Naive thymus-derived CD4-positive, alpha-beta T cell (primary cell): ENCODE measurements around the gene HIVEP3. TPM values are rescaled to one million over a fixed set of nuclear protein-coding genes. Genes with fewer than 3 reads are reported as not detected.

ENCODE experiments used
- ATAC-seq: fragments of 150-1000 bp; cut with Tn5 transposase; 2 replicates; pipeline ENCODE4 v1.10.0; 2021; ENCODE audit warnings: mild to moderate bottlenecking, moderate library complexity
- CTCF ChIA-PET: fragments of 350-600 bp; sonication (Branson Sonifier 250); formaldehyde crosslinking; loops from one replicate; lab custom pipeline; 2021; ENCODE audit warnings: antibody characterized with exemption; lab: Charles Lee
- POLR2A ChIA-PET: fragments of 350-600 bp; sonication (Branson Sonifier 250); formaldehyde crosslinking; loops from one replicate; lab custom pipeline; 2021; ENCODE audit warnings: antibody characterized with exemption, inconsistent platforms; lab: Charles Lee
- DNase-seq, 9 donors: peaks; one replicate each; pipeline versions ENCODE4 v3.0.0 to v3.0.0-alpha.2; 2020 to 2022; ENCODE audit warnings: mixed read lengths in 1 of 9
- H3K27ac ChIP-seq: one replicate; pipeline ENCODE4 v1.7.0; 2013; ENCODE audit warnings: mild to moderate bottlenecking, low read depth, low read length, moderate library complexity
- H3K27me3 ChIP-seq, 2 donors: one replicate each; pipeline ENCODE4 v1.7.0; 2013; ENCODE audit warnings: low read length in 2 of 2, mild to moderate bottlenecking in 2 of 2, moderate library complexity in 2 of 2; ENCODE audit not compliant: control insufficient read depth in 2 of 2, insufficient read depth in 2 of 2
- H3K36me3 ChIP-seq, 3 experiments: 1 replicate in 2 of 3; 2 replicates in 1 of 3; pipeline ENCODE4 v1.7.0; 2013; ENCODE audit warnings: low read length in 3 of 3, mild to moderate bottlenecking in 3 of 3, moderate library complexity in 1 of 3; ENCODE audit not compliant: insufficient read depth in 3 of 3, control insufficient read depth in 2 of 3
- H3K4me1 ChIP-seq, 2 donors: one replicate each; pipeline ENCODE4 v1.7.0; 2013; ENCODE audit warnings: low read length in 2 of 2, mild to moderate bottlenecking in 2 of 2, moderate library complexity in 1 of 2; ENCODE audit not compliant: control insufficient read depth in 2 of 2, insufficient read depth in 2 of 2
- H3K4me3 ChIP-seq: 2 replicates; pipeline ENCODE4 v1.7.0; 2013; ENCODE audit warnings: mild to moderate bottlenecking, low read length
- H3K9me3 ChIP-seq, 3 experiments: 1 replicate in 2 of 3; 2 replicates in 1 of 3; pipeline ENCODE4 v1.7.0; 2013; ENCODE audit warnings: low read length in 3 of 3; ENCODE audit not compliant: control insufficient read depth in 2 of 3
- H3K27ac Mint-ChIP-seq, 9 donors: one replicate each; pipeline ENCODE4 v1.8.0; 2020 to 2022; ENCODE audit warnings: mixed read lengths in 9 of 9, mild to moderate bottlenecking in 8 of 9, moderate library complexity in 5 of 9, inconsistent platforms in 2 of 9
- H3K27me3 Mint-ChIP-seq, 5 donors: one replicate each; pipeline ENCODE4 v1.8.0; 2021 to 2022; ENCODE audit warnings: mixed read lengths in 5 of 5, mild to moderate bottlenecking in 1 of 5
- H3K36me3 Mint-ChIP-seq, 5 donors: one replicate each; pipeline ENCODE4 v1.8.0; 2020 to 2022; ENCODE audit warnings: mixed read lengths in 5 of 5, mild to moderate bottlenecking in 3 of 5, inconsistent platforms in 1 of 5
- H3K4me1 Mint-ChIP-seq, 7 donors: one replicate each; pipeline ENCODE4 v1.8.0; 2020 to 2022; ENCODE audit warnings: mixed read lengths in 7 of 7, mild to moderate bottlenecking in 3 of 7, inconsistent platforms in 1 of 7
- H3K4me3 Mint-ChIP-seq, 10 donors: one replicate each; pipeline ENCODE4 v1.8.0; 2020 to 2022; ENCODE audit warnings: mild to moderate bottlenecking in 10 of 10, mixed read lengths in 10 of 10, moderate library complexity in 6 of 10, inconsistent platforms in 2 of 10
- H3K9me3 Mint-ChIP-seq, 11 donors: one replicate each; pipeline ENCODE4 v1.8.0; 2020 to 2022; ENCODE audit warnings: mixed read lengths in 11 of 11, mild to moderate bottlenecking in 4 of 11, inconsistent platforms in 1 of 11, moderate library complexity in 1 of 11
- intact Hi-C, 2 donors: fragments of 100-400 bp; cut with micrococcal nuclease; formaldehyde crosslinking; loops; one replicate each; pipeline ENCODE4 v1.15.1; 2023
- polyA plus RNA-seq, 2 donors: library from polyadenylated mRNA; unstranded; fragments of 300-500 nt; fragmentation: Illumina TruSeq; gene quantifications; one replicate each; pipeline ENCODE4 v1.2.3, GENCODE V29; 2021
- total RNA-seq, 6 experiments: library from RNA in 5 of 6; stranded (reverse) in 5 of 6; gene quantifications; 1 replicate in 5 of 6; 2 replicates in 1 of 6; pipeline ENCODE4 v1.2.3 and lab custom pipeline; 2021 to 2026

HIVEP3 gene
- total and polyA plus RNA-seq, 7 experiments from 2014 or later = 4.3 to 19.1 (median 7.0) TPM

- H3K4me3 Mint-ChIP-seq = no peak overlapping the region
- no peaks in the 10 kb centered on the region for H3K9me3 ChIP-seq
- ChIA-PET CTCF (no interaction called here), POLR2A (no interaction called here)
- DNase-seq (no peak), ATAC-seq (no peak)
- H3K27me3 ChIP-seq = no peaks in the 10 kb centered on the region
- no peaks in the 10 kb centered on the region for H3K36me3 ChIP-seq
- no peak overlapping the region for H3K27ac ChIP-seq
- H3K27ac Mint-ChIP-seq = no peak overlapping the region
- no peaks in the 10 kb centered on the region for H3K27me3 Mint-ChIP-seq
- peaks cover 12 to 29% of the 10 kb centered on the region in 2 donors for H3K4me1 ChIP-seq
- H3K36me3 Mint-ChIP-seq = no peaks in the 10 kb centered on the region
- H3K4me1 Mint-ChIP-seq = peaks cover 15 to 58% (median 30%) of the 10 kb centered on the region in 7 donors
- no peak overlapping the region for H3K4me3 ChIP-seq
- H3K9me3 Mint-ChIP-seq = peaks cover 0 to 2% (median 0%) of the 10 kb centered on the region in 11 donors
- intact Hi-C loops = no loop called here
Observed at GRCh38 chr1:41723786-41724185, 194.9 kb downstream of the HIVEP3 start.

- peaks cover 14 to 51% (median 21%) of the 10 kb centered on the region in 7 donors for H3K4me1 Mint-ChIP-seq
- ATAC-seq = no peak
- H3K4me3 ChIP-seq = no peak overlapping the region
- H3K4me1 ChIP-seq = peaks cover 4 to 13% of the 10 kb centered on the region in 2 donors
- ChIA-PET POLR2A (no interaction called here), CTCF (no interaction called here)
- intact Hi-C loops = no loop called here
- DNase-seq = no peak
- no peaks in the 10 kb centered on the region for H3K9me3 ChIP-seq
- no peaks in the 10 kb centered on the region for H3K36me3 ChIP-seq
- no peaks in the 10 kb centered on the region for H3K27me3 ChIP-seq
- H3K36me3 Mint-ChIP-seq = no peaks in the 10 kb centered on the region
- H3K27ac ChIP-seq = no peak overlapping the region
- H3K27me3 Mint-ChIP-seq = no peaks in the 10 kb centered on the region
- peaks cover 0 to 2% (median 0%) of the 10 kb centered on the region in 11 donors for H3K9me3 Mint-ChIP-seq
- H3K4me3 Mint-ChIP-seq = no peak overlapping the region
- peak overlapping the region in 1 of 9 donors; percentile 20 for H3K27ac Mint-ChIP-seq
Observed at GRCh38 chr1:41722184-41722583, 196.5 kb downstream of the HIVEP3 start.

- peak overlapping the region in 6 of 10 donors; percentile 5 to 51 (median 26) for H3K4me3 Mint-ChIP-seq
- Histone ChIP-seq H3K27me3 (no peaks in the 10 kb centered on the region), H3K4me1 (peaks cover 0 to 6% of the 10 kb centered on the region in 2 donors), H3K36me3 (no peaks in the 10 kb centered on the region), H3K27ac (no peak overlapping the region), H3K4me3 (no peak overlapping the region), H3K9me3 (no peaks in the 10 kb centered on the region)
- intact Hi-C loops = no loop called here
- H3K9me3 Mint-ChIP-seq = peaks cover 0 to 2% (median 0%) of the 10 kb centered on the region in 11 donors
- H3K4me1 Mint-ChIP-seq = peaks cover 3 to 54% (median 10%) of the 10 kb centered on the region in 7 donors
- DNase-seq = no peak
- H3K27me3 Mint-ChIP-seq = no peaks in the 10 kb centered on the region
- ATAC-seq = no peak
- H3K36me3 Mint-ChIP-seq = no peaks in the 10 kb centered on the region
- ChIA-PET CTCF (interaction anchor here (0.7 kb wide), 1 partner anchor 107 kb away, joined by 6 read pairs; no protein-coding TSS in a partner anchor), POLR2A (no interaction called here)
- H3K27ac Mint-ChIP-seq = no peak overlapping the region
Observed at GRCh38 chr1:41720861-41721410, 197.8 kb downstream of the HIVEP3 start.

- H3K9me3 ChIP-seq = no peaks in the 10 kb centered on the region
- Mint-ChIP-seq H3K36me3 (no peaks in the 10 kb centered on the region), H3K4me1 (peaks cover 3 to 54% (median 10%) of the 10 kb centered on the region in 7 donors), H3K9me3 (peaks cover 0 to 4% (median 0%) of the 10 kb centered on the region in 11 donors), H3K27me3 (no peaks in the 10 kb centered on the region), H3K27ac (no peak overlapping the region), H3K4me3 (no peak overlapping the region)
- no peak overlapping the region for H3K4me3 ChIP-seq
- DNase-seq = no peak
- no peaks in the 10 kb centered on the region for H3K27me3 ChIP-seq
- peaks cover 0 to 6% of the 10 kb centered on the region in 2 donors for H3K4me1 ChIP-seq
- ChIA-PET POLR2A (no interaction called here), CTCF (no interaction called here)
- intact Hi-C loops = no loop called here
- H3K27ac ChIP-seq = no peak overlapping the region
- no peaks in the 10 kb centered on the region for H3K36me3 ChIP-seq
- ATAC-seq = no peak
Observed at GRCh38 chr1:41719590-41719989, 199.1 kb downstream of the HIVEP3 start.

GRCh38 chr1:41719128-41719527 is 199.6 kb downstream of the HIVEP3 start:
- ATAC-seq (no peak), DNase-seq (no peak)
- CTCF ChIA-PET = no interaction called here
- Mint-ChIP-seq H3K9me3 (peaks cover 0 to 4% (median 0%) of the 10 kb centered on the region in 11 donors), H3K36me3 (no peaks in the 10 kb centered on the region), H3K27ac (no peak overlapping the region), H3K4me1 (peaks cover 3 to 54% (median 10%) of the 10 kb centered on the region in 7 donors), H3K4me3 (no peak overlapping the region), H3K27me3 (no peaks in the 10 kb centered on the region)
- Histone ChIP-seq H3K9me3 (no peaks in the 10 kb centered on the region), H3K27ac (no peak overlapping the region), H3K36me3 (no peaks in the 10 kb centered on the region), H3K4me3 (no peak overlapping the region), H3K4me1 (peaks cover 0 to 6% of the 10 kb centered on the region in 2 donors), H3K27me3 (no peaks in the 10 kb centered on the region)
- POLR2A ChIA-PET = no interaction called here
- intact Hi-C loops = no loop called here

- Mint-ChIP-seq H3K4me1 (peaks cover 3 to 57% (median 10%) of the 10 kb centered on the region in 7 donors), H3K4me3 (no peak overlapping the region), H3K9me3 (peaks cover 0 to 4% (median 0%) of the 10 kb centered on the region in 11 donors), H3K27me3 (peaks cover 0 to 2% (median 0%) of the 10 kb centered on the region in 5 donors), H3K27ac (no peak overlapping the region), H3K36me3 (no peaks in the 10 kb centered on the region)
- no peak for ATAC-seq
- peaks cover 0 to 6% of the 10 kb centered on the region in 2 donors for H3K4me1 ChIP-seq
- no peak overlapping the region for H3K27ac ChIP-seq
- ChIA-PET CTCF (no interaction called here), POLR2A (no interaction called here)
- no peak overlapping the region for H3K4me3 ChIP-seq
- H3K9me3 ChIP-seq = no peaks in the 10 kb centered on the region
- DNase-seq = no peak
- H3K27me3 ChIP-seq = no peaks in the 10 kb centered on the region
- intact Hi-C loops = no loop called here
- no peaks in the 10 kb centered on the region for H3K36me3 ChIP-seq
Observed at GRCh38 chr1:41718497-41718896, 200.2 kb downstream of the HIVEP3 start.
